ENCODE data around the gene CTBP2. TPM values are rescaled to one million over a fixed set of nuclear protein-coding genes. Genes with fewer than 3 reads are reported as not detected.
"Not testable (repeated sequence)": the region's sequence is repeated elsewhere in the genome, so short reads cannot be mapped to it uniquely, and the experiment has no call there.

The CTBP2 gene
- total RNA-seq, 1 experiment from 2014 or later: 191 TPM

DNA sequence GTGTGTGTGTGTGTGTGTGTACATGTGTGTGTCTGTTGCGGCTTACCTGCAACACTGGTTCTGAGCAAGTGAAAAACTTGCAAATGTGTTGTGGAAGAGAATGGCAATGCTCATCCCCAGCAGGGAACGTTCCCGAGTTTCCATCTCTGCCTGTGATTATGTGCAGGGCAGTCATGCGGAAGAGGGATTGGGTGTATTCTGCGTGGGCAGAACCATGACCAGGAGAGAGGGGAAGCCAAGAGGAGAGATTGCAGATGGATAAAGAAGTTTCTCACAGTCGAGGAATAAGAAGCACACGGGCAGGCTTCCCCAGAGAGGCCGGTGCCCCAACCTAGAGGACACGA lies 99.9 kb downstream of the CTBP2 start:
- ChIA-PET CTCF (interaction anchor here (1.5 to 5.2 kb wide), 5 partner anchors 12 to 462 kb away, joined by 4 to 74 read pairs (median 9); no protein-coding TSS in a partner anchor), POLR2A (no interaction called here)
- TF ChIP-seq PRRX2 (CRISPR knock-in tag; IDR thresholded peaks at IDR 0.05) (no peak), ZNF423 (CRISPR knock-in tag; IDR thresholded peaks at IDR 0.05) (no peak), FOXP4 (CRISPR knock-in tag; IDR thresholded peaks at IDR 0.05) (no peak), E2F1 (CRISPR knock-in tag; IDR thresholded peaks at IDR 0.05) (no peak), ZNF671 (CRISPR knock-in tag; IDR thresholded peaks at IDR 0.05) (no peak), ZNF121 (CRISPR knock-in tag; IDR thresholded peaks at IDR 0.05) (no peak), NR1H2 (CRISPR knock-in tag; IDR thresholded peaks at IDR 0.05) (no peak), GABPB1 (CRISPR knock-in tag; IDR thresholded peaks at IDR 0.05) (no peak), USF1 (CRISPR knock-in tag; IDR thresholded peaks at IDR 0.05) (no peak), EMX1 (CRISPR knock-in tag; IDR thresholded peaks at IDR 0.05) (no peak), MXD4 (CRISPR knock-in tag; IDR thresholded peaks at IDR 0.05; ENCODE audit: borderline replicate concordance) (no peak), CDX4 (CRISPR knock-in tag; IDR thresholded peaks at IDR 0.05; ENCODE audit: borderline replicate concordance) (no peak)
- TF ChIP-seq, protein P1, sequence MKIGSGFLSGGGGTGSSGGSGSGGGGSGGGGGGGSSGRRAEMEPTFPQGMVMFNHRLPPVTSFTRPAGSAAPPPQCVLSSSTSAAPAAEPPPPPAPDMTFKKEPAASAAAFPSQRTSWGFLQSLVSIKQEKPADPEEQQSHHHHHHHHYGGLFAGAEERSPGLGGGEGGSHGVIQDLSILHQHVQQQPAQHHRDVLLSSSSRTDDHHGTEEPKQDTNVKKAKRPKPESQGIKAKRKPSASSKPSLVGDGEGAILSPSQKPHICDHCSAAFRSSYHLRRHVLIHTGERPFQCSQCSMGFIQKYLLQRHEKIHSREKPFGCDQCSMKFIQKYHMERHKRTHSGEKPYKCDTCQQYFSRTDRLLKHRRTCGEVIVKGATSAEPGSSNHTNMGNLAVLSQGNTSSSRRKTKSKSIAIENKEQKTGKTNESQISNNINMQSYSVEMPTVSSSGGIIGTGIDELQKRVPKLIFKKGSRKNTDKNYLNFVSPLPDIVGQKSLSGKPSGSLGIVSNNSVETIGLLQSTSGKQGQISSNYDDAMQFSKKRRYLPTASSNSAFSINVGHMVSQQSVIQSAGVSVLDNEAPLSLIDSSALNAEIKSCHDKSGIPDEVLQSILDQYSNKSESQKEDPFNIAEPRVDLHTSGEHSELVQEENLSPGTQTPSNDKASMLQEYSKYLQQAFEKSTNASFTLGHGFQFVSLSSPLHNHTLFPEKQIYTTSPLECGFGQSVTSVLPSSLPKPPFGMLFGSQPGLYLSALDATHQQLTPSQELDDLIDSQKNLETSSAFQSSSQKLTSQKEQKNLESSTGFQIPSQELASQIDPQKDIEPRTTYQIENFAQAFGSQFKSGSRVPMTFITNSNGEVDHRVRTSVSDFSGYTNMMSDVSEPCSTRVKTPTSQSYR (CRISPR knock-in tag; IDR thresholded peaks at IDR 0.05): no peak
- TF ChIP-seq, protein P2, sequence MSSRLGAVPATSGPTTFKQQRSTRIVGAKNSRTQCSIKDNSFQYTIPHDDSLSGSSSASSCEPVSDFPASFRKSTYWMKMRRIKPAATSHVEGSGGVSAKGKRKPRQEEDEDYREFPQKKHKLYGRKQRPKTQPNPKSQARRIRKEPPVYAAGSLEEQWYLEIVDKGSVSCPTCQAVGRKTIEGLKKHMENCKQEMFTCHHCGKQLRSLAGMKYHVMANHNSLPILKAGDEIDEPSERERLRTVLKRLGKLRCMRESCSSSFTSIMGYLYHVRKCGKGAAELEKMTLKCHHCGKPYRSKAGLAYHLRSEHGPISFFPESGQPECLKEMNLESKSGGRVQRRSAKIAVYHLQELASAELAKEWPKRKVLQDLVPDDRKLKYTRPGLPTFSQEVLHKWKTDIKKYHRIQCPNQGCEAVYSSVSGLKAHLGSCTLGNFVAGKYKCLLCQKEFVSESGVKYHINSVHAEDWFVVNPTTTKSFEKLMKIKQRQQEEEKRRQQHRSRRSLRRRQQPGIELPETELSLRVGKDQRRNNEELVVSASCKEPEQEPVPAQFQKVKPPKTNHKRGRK (CRISPR knock-in tag; IDR thresholded peaks at IDR 0.05; ENCODE audit: borderline replicate concordance): no peak
- TF ChIP-seq, protein P3, sequence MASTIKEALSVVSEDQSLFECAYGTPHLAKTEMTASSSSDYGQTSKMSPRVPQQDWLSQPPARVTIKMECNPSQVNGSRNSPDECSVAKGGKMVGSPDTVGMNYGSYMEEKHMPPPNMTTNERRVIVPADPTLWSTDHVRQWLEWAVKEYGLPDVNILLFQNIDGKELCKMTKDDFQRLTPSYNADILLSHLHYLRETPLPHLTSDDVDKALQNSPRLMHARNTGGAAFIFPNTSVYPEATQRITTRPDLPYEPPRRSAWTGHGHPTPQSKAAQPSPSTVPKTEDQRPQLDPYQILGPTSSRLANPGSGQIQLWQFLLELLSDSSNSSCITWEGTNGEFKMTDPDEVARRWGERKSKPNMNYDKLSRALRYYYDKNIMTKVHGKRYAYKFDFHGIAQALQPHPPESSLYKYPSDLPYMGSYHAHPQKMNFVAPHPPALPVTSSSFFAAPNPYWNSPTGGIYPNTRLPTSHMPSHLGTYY (CRISPR knock-in tag; IDR thresholded peaks at IDR 0.05): no peak
- DNase-seq (ENCODE audit: low spot score): no peak
- H3K27ac Mint-ChIP-seq: peak overlapping the region; percentile 66
- peaks cover 37% of the 10 kb centered on the region for H3K36me3 Mint-ChIP-seq
- H3K4me3 Mint-ChIP-seq: no peak overlapping the region
- peaks cover 93% of the 10 kb centered on the region for H3K4me1 Mint-ChIP-seq
- no peaks in the 10 kb centered on the region for H3K27me3 Mint-ChIP-seq (ENCODE audit: low read depth)
- no peak for ATAC-seq
- no peaks in the 10 kb centered on the region for H3K9me3 Mint-ChIP-seq

DNA sequence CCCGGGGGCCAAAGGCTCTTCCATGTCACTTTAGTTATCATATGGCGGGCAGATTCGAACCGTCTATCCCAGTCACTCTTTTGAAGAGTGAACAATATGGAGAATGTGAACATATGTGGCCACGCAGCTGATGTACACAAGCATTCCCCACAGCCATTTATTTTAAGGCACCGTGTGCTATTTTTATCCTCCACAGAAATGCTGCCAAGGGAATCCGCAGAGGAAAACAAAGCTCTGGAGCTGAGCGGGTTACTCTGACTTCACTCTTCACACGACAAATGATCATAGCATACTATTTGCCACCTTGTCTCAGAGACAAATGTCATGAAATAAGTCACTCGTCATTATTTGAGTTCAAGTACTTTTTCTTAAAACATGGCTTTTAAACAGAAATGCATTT lies 100.3 kb downstream of the CTBP2 start:
- TF ChIP-seq ZNF232 (CRISPR knock-in tag; IDR thresholded peaks at IDR 0.05): no peak
- no peak for TF ChIP-seq ZNF138 (CRISPR knock-in tag; conservative IDR thresholded peaks at IDR 0.05)
- TF ChIP-seq TEAD1 (CRISPR knock-in tag; IDR thresholded peaks at IDR 0.05): no peak
- ChIA-PET POLR2A (interaction anchor here (0.6 kb wide), 2 partner anchors 30 to 1277 kb away, joined by 3 to 4 read pairs; no protein-coding TSS in a partner anchor), CTCF (interaction anchor here (1.5 to 5.2 kb wide), 5 partner anchors 12 to 462 kb away, joined by 4 to 74 read pairs (median 9); no protein-coding TSS in a partner anchor)
- DNase-seq (ENCODE audit: low spot score): no peak
- H3K27ac Mint-ChIP-seq: peak overlapping the region; percentile 85; the same call in 1 of the 2 replicates
- no peaks in the 10 kb centered on the region for H3K9me3 Mint-ChIP-seq
- H3K27me3 Mint-ChIP-seq (ENCODE audit: low read depth): no peaks in the 10 kb centered on the region
- no peak for ATAC-seq
- no peak overlapping the region for H3K4me3 Mint-ChIP-seq
- peaks cover 39% of the 10 kb centered on the region for H3K36me3 Mint-ChIP-seq
- peaks cover 93% of the 10 kb centered on the region for H3K4me1 Mint-ChIP-seq

GRCh38 chr10:125059348-125059747 lies 101.0 kb downstream of the CTBP2 start:
- CTCF ChIA-PET: interaction anchor here (2.0 to 5.2 kb wide), 2 partner anchors 11 to 463 kb away, joined by 5 to 74 read pairs; no protein-coding TSS in a partner anchor
- peak overlapping the region; percentile 85; the same call in 1 of the 2 replicates for H3K27ac Mint-ChIP-seq

More at GRCh38 chr10:125059348-125059747, 101.0 kb downstream of the CTBP2 start:
- POLR2A ChIA-PET: interaction anchor here (0.6 kb wide), 2 partner anchors 31 to 1277 kb away, joined by 3 to 4 read pairs; no protein-coding TSS in a partner anchor
- H3K9me3 Mint-ChIP-seq; H3K27me3 Mint-ChIP-seq (ENCODE audit: low read depth); H3K4me3 Mint-ChIP-seq; DNase-seq (ENCODE audit: low spot score); ATAC-seq: not testable (repeated sequence)
- H3K36me3 Mint-ChIP-seq: peaks cover 44% of the 10 kb centered on the region
- H3K4me1 Mint-ChIP-seq: peaks cover 93% of the 10 kb centered on the region

Measured in WTC11 (cell line).